HepG2 (cell line): ENCODE data around the gene UGT2B15. TPM values are rescaled to one million over a fixed set of nuclear protein-coding genes. Genes with fewer than 3 reads are reported as not detected.
"Not testable (repeated sequence)": the region's sequence is repeated elsewhere in the genome, so short reads cannot be mapped to it uniquely, and the experiment has no call there.

ENCODE experiments used
- ATAC-seq: fragments of 200-7000 bp; cut with Tn5 transposase; 3 replicates; pipeline ENCODE4 v1.9.1; 2020; ENCODE audit warnings: mild to moderate bottlenecking, moderate library complexity
- Bru-seq: library from RNA; stranded (reverse); fragments of 400-500 nt; gene quantifications from one replicate; lab custom pipeline; 2021; lab: Mats Ljungman, UMichigan
- BruChase-seq, 2 experiments: library from RNA; stranded (reverse); fragments of 400-500 nt; gene quantifications; one replicate each; lab custom pipeline; 2021; lab: Mats Ljungman, UMichigan
- BruUV-seq: library from RNA; stranded (reverse); fragments of 400-500 nt; replicated peaks from 2 replicates; lab custom pipeline; 2021; lab: Mats Ljungman, UMichigan
- CTCF ChIA-PET: fragments of 300-600 bp; formaldehyde crosslinking; extraction: SDS; loops from one replicate; lab custom pipeline; 2021; ENCODE audit warnings: low total read pairs, inconsistent platforms, low intra/inter-chr PET ratio; lab: Yijun Ruan, JAX
- POLR2A ChIA-PET: fragments of 350-600 bp; sonication (Branson Sonifier 250); formaldehyde crosslinking; loops from one replicate; lab custom pipeline; 2020; ENCODE audit warnings: antibody characterized with exemption, inconsistent platforms; lab: Yijun Ruan, JAX
- DNase-seq: peaks from one replicate; pipeline ENCODE4 v3.0.0-alpha.2; 2015; ENCODE audit warnings: low spot score
- FAIRE-seq: peaks from 3 replicates; lab custom pipeline; 2011; peaks lifted over from hg19 to GRCh38; lab: Jason Lieb, UNC
- H2AFZ ChIP-seq: one replicate; pipeline ENCODE4 v1.6.1; 2011; ENCODE audit warnings: low read length, inconsistent platforms
- H3K27ac ChIP-seq: fragments of 300-600 bp; 3 replicates; pipeline ENCODE4 v1.8.0; 2011; ENCODE audit warnings: mixed run types, mild to moderate bottlenecking, mixed read lengths, low read length, inconsistent platforms; ENCODE audit not compliant: insufficient read depth; ENCODE audit errors: extremely low read length
- H3K27me3 ChIP-seq, 2 experiments: fragments of 200-600 bp in 1 of 2; 2 replicates in 1 of 2; 3 replicates in 1 of 2; pipeline versions ENCODE4 v1.6.0 to v1.8.0; 2011; ENCODE audit warnings: low read length in 2 of 2, mild to moderate bottlenecking in 2 of 2, moderate library complexity in 2 of 2, inconsistent platforms in 1 of 2; ENCODE audit not compliant: insufficient read depth in 2 of 2, control insufficient read depth in 1 of 2
- H3K36me3 ChIP-seq, 2 experiments: fragments of 200-600 bp in 1 of 2; replicated peaks in 1 of 2; 2 replicates in 1 of 2; 3 replicates in 1 of 2; pipeline versions ENCODE4 v1.5.1 to v1.8.0; 2011; ENCODE audit warnings: low read length in 2 of 2, inconsistent platforms in 1 of 2; ENCODE audit not compliant: insufficient read depth in 2 of 2, control insufficient read depth in 1 of 2
- H3K4me1 ChIP-seq: 2 replicates; pipeline ENCODE4 v1.5.1; 2012; ENCODE audit warnings: low read length, inconsistent platforms; ENCODE audit not compliant: insufficient read depth
- H3K4me2 ChIP-seq: 2 replicates; pipeline ENCODE4 v1.6.0; 2011; ENCODE audit warnings: low read depth, low read length, inconsistent platforms
- H3K4me3 ChIP-seq, 3 experiments: fragments of 200-600 bp in 1 of 3; sonication (generic), shearing (Covaris generic) in 1 of 3; replicated peaks in 1 of 3; 2 replicates each; pipeline ENCODE4 v1.5.1; 2011 to 2016; ENCODE audit warnings: low read length in 3 of 3, inconsistent platforms in 2 of 3, low read depth in 2 of 3, mild to moderate bottlenecking in 2 of 3, control low read depth in 1 of 3, mixed read lengths in 1 of 3; ENCODE audit not compliant: insufficient read depth in 1 of 3
- H3K79me2 ChIP-seq: one replicate; pipeline ENCODE4 v1.6.1; 2011; ENCODE audit warnings: low read length, inconsistent platforms; ENCODE audit not compliant: insufficient read depth
- H3K9ac ChIP-seq: 2 replicates; pipeline ENCODE4 v1.6.0; 2011; ENCODE audit warnings: mild to moderate bottlenecking, low read depth, low read length, inconsistent platforms; ENCODE audit not compliant: insufficient read depth
- H3K9me3 ChIP-seq: 2 replicates; pipeline ENCODE4 v1.5.1; 2012; ENCODE audit warnings: mild to moderate bottlenecking, low read length
- H4K20me1 ChIP-seq: 2 replicates; pipeline ENCODE4 v1.6.0; 2011; ENCODE audit warnings: inconsistent platforms, mild to moderate bottlenecking, low read length, moderate library complexity; ENCODE audit not compliant: insufficient read depth
- ATF7 ChIP-seq, 2 experiments: fragments of 450-650 bp in 1 of 2; sonication (generic) in 1 of 2; formaldehyde crosslinking in 1 of 2; IDR thresholded peaks; 2 replicates each; pipeline versions ENCODE4 v1.4.0 to v1.6.1; 2016 to 2020; ENCODE audit warnings: antibody characterized with exemption in 1 of 2, mild to moderate bottlenecking in 1 of 2, missing genetic modification reagents in 1 of 2
- ZNF12 ChIP-seq: sonication (generic); formaldehyde crosslinking; IDR thresholded peaks from 2 replicates; pipeline ENCODE4 v1.5.0; 2020; ENCODE audit warnings: missing genetic modification reagents
- WGBS: methylation state at CpG from one replicate; pipeline ENCODE4 v1.1.6; 2017; ENCODE audit warnings: low lambda C conversion rate; 5-methylcytosine and 5-hydroxymethylcytosine counted together
- in situ Hi-C: cut with HindIII; loops from 2 replicates; pipeline ENCODE4 v1.10.0; 2017; ENCODE audit warnings: low pct_unique_long_range_greater_than_20kb; ENCODE audit not compliant: extremely low pct_ligation_motif_present
- intact Hi-C: fragments of 100-400 bp; cut with micrococcal nuclease; formaldehyde crosslinking; loops from one replicate; pipeline ENCODE4 v1.10.0; 2022; ENCODE audit not compliant: unreplicated experiment
- long read RNA-seq, 2 experiments: library from RNA in 1 of 2; library from polyadenylated mRNA in 1 of 2; stranded (forward) in 1 of 2; unstranded in 1 of 2; transcript quantifications; one replicate each; pipeline ENCODE4 v2.0.0, GENCODE V29; 2019 to 2022
- polyA minus RNA-seq, 3 experiments: library from RNA; depleted of rRNA, polyadenylated mRNA; stranded (reverse); fragments of >200 nt; gene quantifications; 2 replicates each; pipeline ENCODE4 v1.2.3, GENCODE V29; 2011; ENCODE audit warnings: low replicate concordance in 1 of 3
- polyA plus RNA-seq, 8 experiments: library from polyadenylated mRNA; depleted of rRNA in 3 of 8; stranded (reverse) in 7 of 8; unstranded in 1 of 8; fragments of >200 nt; fragmentation: Illumina TruSeq in 4 of 8; extraction: Trizol in 4 of 8; gene quantifications; 2 replicates each; pipeline versions ENCODE4 v1.2.1 to v1.2.3, GENCODE V29; 2011 to 2016; ENCODE audit warnings: low read depth in 4 of 8, missing spikeins in 1 of 8, mixed read lengths in 1 of 8; ENCODE audit not compliant: insufficient read depth in 1 of 8
- total RNA-seq, 5 experiments: library from RNA; depleted of rRNA; stranded (reverse); fragments of >200 nt; fragmentation: Illumina TruSeq; extraction: Trizol; gene quantifications; 2 replicates each; pipeline ENCODE4 v1.2.3, GENCODE V29; 2016; ENCODE audit warnings: low read depth in 1 of 5

The UGT2B15 gene
- total RNA-seq (2016; rRNA removed; fragmentation: Illumina TruSeq; extraction: Trizol) (0.04 TPM in 1 of 2 replicates, not detected in the other), polyA plus RNA-seq (2011; rRNA removed) (0.07 and 0.11 TPM in 2 replicates), polyA minus RNA-seq (2011; rRNA and poly(A)+ RNA removed; ENCODE audit: low replicate concordance) (0.12 TPM in 1 of 2 replicates, not detected in the other), Bru-seq, nascent RNA (percentile 19 among the genes with signal in this experiment), BruChase-seq, experiment 1, labeled RNA remaining after a 6-hour chase (percentile 12 among the genes with signal in this experiment), BruChase-seq, experiment 2, labeled RNA remaining after a 2-hour chase (percentile 4 among the genes with signal in this experiment)
- total RNA-seq (2016; cell fraction: cytosol; rRNA removed; fragmentation: Illumina TruSeq; extraction: Trizol; ENCODE audit: low read depth): not detected in 2 replicates
- total RNA-seq (2016; cell fraction: insoluble cytoplasmic fraction; rRNA removed; fragmentation: Illumina TruSeq; extraction: Trizol): 0.09 TPM in 1 of 2 replicates, not detected in the other
- not detected in 2 replicates for total RNA-seq (2016; cell fraction: membrane; rRNA removed; fragmentation: Illumina TruSeq; extraction: Trizol)
- total RNA-seq (2016; cell fraction: nucleus; rRNA removed; fragmentation: Illumina TruSeq; extraction: Trizol): not detected in 2 replicates
- 0.17 TPM in 1 of 2 replicates, not detected in the other for polyA plus RNA-seq (2011; cell fraction: cytosol; rRNA removed)
- polyA plus RNA-seq (2011; cell fraction: nucleus; rRNA removed): not detected in 2 replicates
- polyA plus RNA-seq (2012): 0.12 and 0.20 TPM in 2 replicates
- not detected in 2 replicates for polyA plus RNA-seq (2016; cell fraction: cytosol; fragmentation: Illumina TruSeq; extraction: Trizol; ENCODE audit: low read depth)
- not detected in 2 replicates for polyA plus RNA-seq (2016; cell fraction: insoluble cytoplasmic fraction; fragmentation: Illumina TruSeq; extraction: Trizol; ENCODE audit: low read depth)
- not detected in 2 replicates for polyA plus RNA-seq (2016; cell fraction: membrane; fragmentation: Illumina TruSeq; extraction: Trizol; ENCODE audit: low read depth)
- polyA plus RNA-seq (2016; cell fraction: nucleus; fragmentation: Illumina TruSeq; extraction: Trizol; ENCODE audit: insufficient read depth, low read depth): not detected in 2 replicates
- polyA minus RNA-seq (2011; cell fraction: cytosol; rRNA and poly(A)+ RNA removed): not detected in 2 replicates
- polyA minus RNA-seq (2011; cell fraction: nucleus; rRNA and poly(A)+ RNA removed): 0.13 TPM in 1 of 2 replicates, not detected in the other
- long read RNA-seq, experiment 1, partial matches to known transcripts: 0 of 1 reads
- long read RNA-seq, experiment 1, other reads (novel, unspliced or antisense): 1 of 1 reads
- long read RNA-seq, experiment 2: 0 reads

DNA sequence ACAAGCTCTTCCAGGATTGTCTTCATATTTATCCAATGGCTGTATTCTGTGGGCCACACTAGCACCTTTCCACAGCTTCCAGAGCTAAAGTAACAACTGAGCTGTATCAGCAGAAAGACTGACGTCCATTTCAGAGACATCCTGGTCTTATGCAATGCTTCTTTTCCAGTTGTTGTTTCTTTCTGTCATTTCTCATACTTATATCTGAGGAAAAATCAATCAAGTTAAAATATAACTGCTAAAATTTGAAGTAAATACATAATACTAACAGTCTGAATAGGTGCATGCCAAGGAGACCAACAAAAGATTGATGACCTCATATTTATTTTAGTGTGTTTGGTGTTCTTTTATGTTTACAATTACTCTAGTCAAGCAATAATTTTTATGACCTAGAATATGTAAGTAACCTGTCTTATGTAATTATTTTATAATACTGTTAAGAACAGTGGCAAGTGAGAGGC lies at the start of gene UGT2B15:
Gene UGT2B15 (minus strand): TSS at position 174 of the 461 bp plus-strand sequence. CDS start 34 bp downstream, at position 140.
- not testable (repeated sequence) for H4K20me1 ChIP-seq; TF ChIP-seq ATF7 (CRISPR knock-in tag; IDR thresholded peaks at IDR 0.05)
- TF ChIP-seq ATF7 (IDR thresholded peaks at IDR 0.05) (peak; percentile 62), ZNF12 (CRISPR knock-in tag) (peak; percentile 16; the same call in 1 of the 2 replicates)
- TF ChIP-seq, all 625 proteins: peak for 2; not testable (repeated sequence) for 623
- DNase-seq, H3K4me3 ChIP-seq, in situ Hi-C loops, H3K4me2 ChIP-seq, H3K27ac ChIP-seq, intact Hi-C loops, H3K9me3 ChIP-seq, FAIRE-seq, H3K36me3 ChIP-seq, H2AFZ ChIP-seq, H3K9ac ChIP-seq, CTCF ChIA-PET, H3K27me3 ChIP-seq, POLR2A ChIA-PET, H3K79me2 ChIP-seq, ATAC-seq, BruUV-seq: not testable (repeated sequence)
- peaks cover 15% of the 10 kb centered on the region; the same call in 1 of the 2 replicates for H3K4me1 ChIP-seq
- 56% methylated on average over 1 of the region's 1 CpG for WGBS
